GM12872 (cell line): Measurements from ENCODE around the gene CEPT1.
A peak's percentile ranks its signal among the peaks of the same experiment; 100 is the strongest.

Experiments
- TF ChIP-seq, protein P1 (sequence below): IDR thresholded peaks from 3 replicates; pipeline ENCODE4 v1.5.1; 2011; ENCODE audit warnings: low read depth, mild to moderate bottlenecking, low read length, moderate library complexity; ENCODE audit not compliant: insufficient read depth

The CEPT1 gene

GRCh38 chr1:111197598-111198284, 57.7 kb downstream of the CEPT1 start:
- TF ChIP-seq, protein P1, sequence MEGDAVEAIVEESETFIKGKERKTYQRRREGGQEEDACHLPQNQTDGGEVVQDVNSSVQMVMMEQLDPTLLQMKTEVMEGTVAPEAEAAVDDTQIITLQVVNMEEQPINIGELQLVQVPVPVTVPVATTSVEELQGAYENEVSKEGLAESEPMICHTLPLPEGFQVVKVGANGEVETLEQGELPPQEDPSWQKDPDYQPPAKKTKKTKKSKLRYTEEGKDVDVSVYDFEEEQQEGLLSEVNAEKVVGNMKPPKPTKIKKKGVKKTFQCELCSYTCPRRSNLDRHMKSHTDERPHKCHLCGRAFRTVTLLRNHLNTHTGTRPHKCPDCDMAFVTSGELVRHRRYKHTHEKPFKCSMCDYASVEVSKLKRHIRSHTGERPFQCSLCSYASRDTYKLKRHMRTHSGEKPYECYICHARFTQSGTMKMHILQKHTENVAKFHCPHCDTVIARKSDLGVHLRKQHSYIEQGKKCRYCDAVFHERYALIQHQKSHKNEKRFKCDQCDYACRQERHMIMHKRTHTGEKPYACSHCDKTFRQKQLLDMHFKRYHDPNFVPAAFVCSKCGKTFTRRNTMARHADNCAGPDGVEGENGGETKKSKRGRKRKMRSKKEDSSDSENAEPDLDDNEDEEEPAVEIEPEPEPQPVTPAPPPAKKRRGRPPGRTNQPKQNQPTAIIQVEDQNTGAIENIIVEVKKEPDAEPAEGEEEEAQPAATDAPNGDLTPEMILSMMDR: peak; percentile 91

- TF ChIP-seq, protein P1: no peak
These were observed 58.8 kb downstream of the CEPT1 start for GRCh38 chr1:111198836-111199235.

DNA sequence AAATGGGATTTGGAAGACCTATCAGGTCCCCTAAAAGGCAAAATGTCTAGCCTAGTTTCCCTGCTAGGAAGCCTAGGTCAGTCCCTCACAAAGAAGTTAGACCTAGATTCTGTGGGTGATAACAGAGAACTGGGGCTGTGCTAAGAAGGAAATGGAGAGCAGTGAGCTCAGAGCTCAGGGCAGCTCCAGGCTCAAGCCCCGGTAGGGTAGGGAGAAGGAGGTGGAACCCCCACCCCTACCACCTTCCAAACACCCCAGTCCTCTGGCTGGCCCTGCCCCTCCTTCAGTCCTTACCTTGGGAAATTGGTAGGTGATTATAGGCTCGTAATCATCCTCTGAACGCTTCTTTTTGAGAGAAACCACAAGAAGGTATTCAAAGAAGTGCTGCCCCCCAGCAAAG, 59.3 kb downstream of the CEPT1 start:
- TF ChIP-seq, protein P1: no peak

DNA sequence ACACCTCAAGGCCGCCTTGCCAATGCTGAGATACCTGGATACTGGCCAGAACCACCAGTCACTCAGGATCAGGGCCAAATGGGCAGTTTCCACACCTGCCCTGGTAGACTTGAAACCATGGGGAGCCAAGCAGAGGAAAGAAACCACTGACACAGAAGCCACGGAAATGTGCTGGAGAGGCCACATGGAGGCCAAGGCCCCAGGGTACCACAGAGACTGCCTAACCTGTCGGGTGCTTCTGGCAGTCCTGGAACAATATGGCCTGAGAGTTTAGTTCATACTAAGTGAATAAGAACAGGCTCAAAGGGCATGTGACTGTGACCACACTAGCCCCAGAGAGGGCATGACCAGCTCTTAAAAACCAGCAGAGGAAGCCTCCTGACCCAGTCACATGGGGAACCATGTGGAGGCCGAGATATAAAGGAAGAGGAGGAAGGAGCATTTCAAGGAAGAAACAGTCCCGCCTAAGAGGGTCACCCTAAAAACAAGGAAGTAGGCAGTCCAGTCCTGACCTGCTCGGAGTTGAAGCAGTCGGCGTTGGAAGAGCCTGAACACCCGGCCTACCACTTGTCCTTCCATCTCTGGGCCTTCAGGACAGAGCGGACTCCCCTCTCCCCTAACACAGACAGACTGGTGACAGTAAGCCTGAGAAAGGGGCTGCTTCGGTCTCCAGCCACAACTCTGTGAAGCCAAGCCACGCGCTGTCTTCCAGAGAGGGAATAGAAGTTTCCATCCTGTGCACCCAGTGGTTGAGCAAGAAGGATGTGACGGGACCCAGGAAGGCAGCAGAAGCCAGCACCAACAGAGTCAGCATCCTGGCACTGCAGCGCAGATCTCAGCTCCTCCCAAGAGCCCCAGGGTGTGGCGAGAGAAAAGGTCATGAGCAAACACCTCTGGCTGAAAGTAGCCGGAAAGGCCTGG, 60.1 kb downstream of the CEPT1 start, which contains the start of gene DENND2D:
Gene DENND2D, minus strand, starts transcription at position 766 of the 921 bp plus-strand sequence. Its CDS starts 187 bp downstream, at position 579.
- TF ChIP-seq, protein P1: no peak

GRCh38 chr1:111200802-111201161, 60.8 kb downstream of the CEPT1 start:
- TF ChIP-seq, protein P1: no peak

GRCh38 chr1:111201275-111202090, 61.5 kb downstream of the CEPT1 start:
- TF ChIP-seq, protein P1: no peak

DNA sequence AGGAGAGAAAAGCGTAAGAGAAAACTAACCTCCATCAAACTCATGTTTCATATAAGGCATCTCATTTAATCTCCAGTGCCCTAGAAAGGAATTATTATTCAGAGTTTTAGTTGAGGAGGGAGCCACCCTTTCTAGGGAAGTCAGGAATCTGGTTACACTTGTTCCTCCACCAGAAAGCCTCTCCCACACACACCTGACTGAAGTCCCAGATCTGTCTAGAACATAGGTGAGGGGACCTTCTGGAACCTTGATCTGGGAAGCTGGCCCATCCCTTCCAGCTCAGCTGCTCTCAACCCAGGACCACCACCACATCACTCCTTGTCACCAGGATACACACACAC, 62.3 kb downstream of the CEPT1 start:
- TF ChIP-seq, protein P1: no peak
